Measurements from ENCODE around the gene MAPKAP1.

MAPKAP1 gene

DNA sequence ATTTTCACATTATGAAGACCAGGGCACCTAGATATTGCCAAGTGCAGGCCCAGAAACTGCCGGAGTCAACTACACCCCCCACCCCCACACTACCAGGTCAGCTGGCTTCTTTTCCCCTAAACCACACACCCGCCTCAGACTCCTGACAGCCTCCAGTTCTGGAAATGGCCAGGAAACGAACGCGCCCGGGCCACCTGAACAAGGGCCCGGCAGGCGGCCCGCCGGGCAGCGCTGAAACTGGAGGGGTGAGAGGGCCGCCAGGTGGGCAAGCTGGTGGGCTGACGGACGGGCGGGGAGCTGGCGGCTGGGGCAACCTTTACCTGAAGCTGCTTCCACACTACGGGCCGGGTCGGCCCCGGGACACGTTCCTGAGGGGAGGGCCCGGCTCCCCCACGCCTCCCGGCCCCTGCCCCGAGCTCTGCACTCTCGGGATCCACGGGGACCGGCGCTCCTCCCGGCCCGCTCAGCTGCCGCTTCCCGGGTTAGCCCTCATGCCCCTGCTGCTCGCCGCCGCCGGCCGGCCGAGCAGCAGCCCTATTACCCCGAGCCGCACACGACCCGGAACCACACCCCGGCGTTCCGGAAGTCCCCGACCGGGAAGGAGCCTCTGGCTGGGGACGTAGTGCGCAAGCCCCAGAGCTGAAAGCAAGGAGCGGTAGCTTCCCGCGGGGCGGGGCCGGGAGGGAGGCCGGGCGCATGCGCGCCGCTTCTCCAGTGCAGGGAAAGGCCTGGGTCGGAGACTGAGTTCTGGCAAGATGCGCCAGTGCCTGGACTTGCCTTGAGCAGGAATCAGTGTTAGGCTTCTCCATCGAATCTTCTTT lies at the start of gene MAPKAP1:
Gene MAPKAP1 (minus strand): TSS at position 558 of the 821 bp plus-strand sequence. CDS start 34,634 bp downstream, outside the sequence.
- DNase-seq: peak; percentile 94
- in situ Hi-C loops (cut with MboI; ENCODE audit: low pct_unique_long_range_greater_than_20kb, low sequenced_read_pairs): no loop called here

DNA sequence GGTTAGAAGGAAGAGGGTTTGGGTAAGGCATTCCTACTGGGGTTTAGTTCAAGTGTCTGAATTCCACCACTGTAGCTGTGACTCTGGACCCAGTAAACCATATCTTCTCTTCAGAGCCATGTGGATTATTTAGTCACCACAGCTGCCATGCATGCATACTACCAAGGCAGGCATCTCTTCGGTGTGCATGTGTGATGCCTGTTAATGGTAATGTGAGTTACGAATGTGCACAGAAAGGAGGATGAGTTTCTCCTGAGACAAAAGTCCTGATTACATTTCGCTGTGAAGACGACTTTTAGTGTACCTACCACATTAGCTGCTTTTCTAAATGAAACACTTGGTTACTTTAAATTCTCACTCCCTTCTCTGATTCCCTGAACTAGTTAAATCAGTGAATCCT lies 49.5 kb upstream of the MAPKAP1 start:
- in situ Hi-C loops (cut with MboI; ENCODE audit: low pct_unique_long_range_greater_than_20kb, low sequenced_read_pairs): no loop called here
- no peak for DNase-seq

DNA sequence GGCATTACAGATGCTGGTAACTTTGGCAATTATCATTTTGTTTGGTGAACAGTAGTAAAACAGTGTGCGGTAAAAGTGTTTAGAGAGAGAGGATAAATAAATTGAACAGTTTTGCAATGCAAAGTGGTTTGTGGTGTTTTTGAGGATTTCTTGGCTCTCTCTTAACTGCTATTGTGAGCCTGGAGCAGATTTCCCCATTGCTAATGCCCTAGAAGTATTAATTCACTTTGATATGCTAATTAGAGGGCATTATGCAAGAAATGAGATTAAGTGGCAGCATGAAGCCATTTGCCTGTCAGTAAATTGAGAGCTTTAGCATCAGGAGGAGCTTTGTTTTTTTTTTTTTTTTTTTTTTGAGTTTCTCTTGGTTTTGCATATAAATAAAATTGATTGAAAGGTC lies 48.3 kb upstream of the MAPKAP1 start:
- DNase-seq: no peak
- in situ Hi-C loops (cut with MboI; ENCODE audit: low pct_unique_long_range_greater_than_20kb, low sequenced_read_pairs): no loop called here

DNA sequence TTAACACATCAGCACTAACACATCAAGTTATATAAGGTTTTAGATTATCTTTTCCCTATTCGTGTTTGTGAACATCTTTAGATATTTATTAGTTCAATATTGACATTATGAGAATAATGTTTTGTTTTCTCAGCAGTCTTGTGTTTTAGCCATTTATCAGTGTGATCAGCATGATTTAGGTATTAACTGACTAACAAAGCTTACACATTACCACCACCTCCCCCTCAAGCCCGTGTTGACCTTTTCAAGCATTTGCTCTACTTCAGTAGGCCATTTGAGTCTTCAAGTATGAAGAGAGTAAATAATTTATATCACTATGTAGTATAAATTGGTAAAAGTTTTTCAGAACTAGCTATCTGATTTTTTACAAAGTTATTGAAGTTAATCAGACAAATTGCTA lies 47.1 kb upstream of the MAPKAP1 start:
- in situ Hi-C loops (cut with MboI; ENCODE audit: low pct_unique_long_range_greater_than_20kb, low sequenced_read_pairs): no loop called here
- DNase-seq: no peak

DNA sequence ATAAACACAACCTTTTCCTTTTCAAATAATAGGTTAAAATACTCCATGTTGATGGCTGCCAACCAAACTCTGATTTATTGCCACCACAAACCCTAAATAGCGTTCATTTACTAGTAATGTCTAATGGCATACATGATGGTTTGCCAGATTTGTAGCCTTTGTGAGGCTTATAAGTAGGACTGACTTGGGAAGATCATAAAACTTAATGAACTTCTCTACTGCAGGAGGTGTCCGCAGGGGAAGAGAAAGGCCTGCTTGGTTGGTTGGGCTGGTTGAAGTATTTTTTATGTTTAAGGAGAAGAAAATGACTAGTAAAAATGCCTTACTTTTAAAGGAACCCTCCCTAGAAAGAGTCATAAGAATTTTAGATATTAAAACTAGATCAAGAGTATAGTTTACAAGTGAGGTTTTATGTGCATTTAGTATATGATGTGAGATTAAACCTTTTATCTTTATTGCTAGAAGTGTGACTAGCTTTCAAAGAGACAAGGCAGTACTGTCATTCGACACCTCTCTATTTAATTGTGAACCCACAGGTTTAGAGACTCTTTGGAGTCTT lies 45.1 kb upstream of the MAPKAP1 start:
- DNase-seq: no peak
- in situ Hi-C loops (cut with MboI; ENCODE audit: low pct_unique_long_range_greater_than_20kb, low sequenced_read_pairs): no loop called here

DNA sequence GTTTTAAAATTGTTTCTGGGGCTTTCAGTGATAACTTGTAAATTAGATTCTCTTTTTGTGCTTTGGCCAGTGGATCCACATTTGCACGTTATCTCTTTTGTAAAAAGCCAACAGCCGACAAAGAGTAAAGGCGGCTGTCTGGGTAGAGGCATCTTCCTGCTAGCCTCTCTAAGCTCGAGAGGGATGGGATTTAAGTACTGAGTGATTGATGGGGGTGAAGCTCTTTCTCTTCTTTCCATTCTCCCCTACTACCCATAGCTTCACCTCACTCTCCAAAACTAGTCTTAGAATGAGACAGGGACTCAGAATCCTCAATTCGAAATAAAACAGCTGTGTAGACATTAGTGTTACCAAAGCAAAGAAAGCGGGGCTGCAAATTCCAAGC lies 43.6 kb upstream of the MAPKAP1 start:
- in situ Hi-C loops (cut with MboI; ENCODE audit: low pct_unique_long_range_greater_than_20kb, low sequenced_read_pairs): no loop called here
- DNase-seq: no peak

DNA sequence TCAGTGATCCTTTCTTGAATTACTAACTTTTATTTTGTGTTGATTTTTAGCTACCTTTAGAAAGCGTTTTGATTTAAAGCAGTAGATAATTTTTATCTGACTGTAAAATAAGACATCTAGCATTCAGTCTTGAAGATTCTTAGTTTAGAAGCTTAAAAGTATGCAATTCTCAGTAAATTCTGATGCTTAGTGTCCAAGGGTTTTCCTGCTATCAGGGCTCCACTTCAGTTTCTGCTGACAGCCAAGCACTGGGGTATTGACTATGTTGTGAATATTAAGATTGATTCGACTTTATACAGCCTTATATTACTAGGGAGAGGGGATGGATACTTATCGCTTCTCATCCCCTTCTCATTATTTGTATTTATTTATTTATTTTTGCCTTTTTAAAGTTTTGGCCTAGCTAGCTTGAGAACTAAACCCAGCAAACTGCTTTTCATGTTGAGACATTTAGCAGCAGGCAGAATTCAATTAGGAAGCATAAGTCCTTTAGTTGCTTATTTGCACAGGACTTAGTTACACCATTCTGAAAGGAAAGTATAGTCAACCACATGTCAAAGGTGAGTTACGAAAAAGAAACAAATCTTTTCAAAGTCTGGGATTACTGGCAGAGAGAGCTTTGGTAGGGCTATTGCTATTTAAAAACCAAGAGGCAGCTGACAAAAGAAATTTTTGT lies 43.1 kb upstream of the MAPKAP1 start:
- in situ Hi-C loops (cut with MboI; ENCODE audit: low pct_unique_long_range_greater_than_20kb, low sequenced_read_pairs): no loop called here
- DNase-seq: no peak

DNA sequence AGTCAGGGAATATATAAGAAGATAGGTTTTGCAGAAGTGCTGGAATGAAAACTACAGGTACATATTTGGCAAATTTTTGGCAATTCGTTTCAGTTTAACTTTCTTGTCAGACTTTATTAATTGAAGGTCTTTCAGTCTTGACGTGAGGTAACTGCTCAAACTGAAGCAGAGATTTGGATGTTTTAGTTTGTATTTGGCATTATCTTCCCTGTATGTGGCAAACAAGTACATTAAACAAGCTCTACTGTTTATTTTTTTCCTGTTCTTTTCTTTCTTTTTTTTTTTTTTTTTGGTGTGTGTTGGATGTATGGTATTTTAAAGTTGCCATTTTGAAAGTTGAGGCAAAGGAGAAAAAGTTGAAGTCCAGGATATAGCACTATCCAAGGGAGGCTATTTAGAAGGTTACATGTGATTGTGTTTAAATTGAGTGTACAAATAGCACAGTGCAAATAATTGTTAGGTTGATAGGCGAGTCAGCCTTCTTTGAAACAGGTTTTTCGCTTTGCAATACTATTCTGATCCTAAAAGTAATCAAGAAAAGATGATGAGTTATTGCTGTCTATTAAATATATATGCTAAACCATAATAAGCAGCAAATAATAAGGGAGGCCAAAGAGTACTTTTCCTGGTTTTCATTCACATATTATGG lies 42.4 kb upstream of the MAPKAP1 start:
- no peak for DNase-seq
- in situ Hi-C loops (cut with MboI; ENCODE audit: low pct_unique_long_range_greater_than_20kb, low sequenced_read_pairs): no loop called here

DNA sequence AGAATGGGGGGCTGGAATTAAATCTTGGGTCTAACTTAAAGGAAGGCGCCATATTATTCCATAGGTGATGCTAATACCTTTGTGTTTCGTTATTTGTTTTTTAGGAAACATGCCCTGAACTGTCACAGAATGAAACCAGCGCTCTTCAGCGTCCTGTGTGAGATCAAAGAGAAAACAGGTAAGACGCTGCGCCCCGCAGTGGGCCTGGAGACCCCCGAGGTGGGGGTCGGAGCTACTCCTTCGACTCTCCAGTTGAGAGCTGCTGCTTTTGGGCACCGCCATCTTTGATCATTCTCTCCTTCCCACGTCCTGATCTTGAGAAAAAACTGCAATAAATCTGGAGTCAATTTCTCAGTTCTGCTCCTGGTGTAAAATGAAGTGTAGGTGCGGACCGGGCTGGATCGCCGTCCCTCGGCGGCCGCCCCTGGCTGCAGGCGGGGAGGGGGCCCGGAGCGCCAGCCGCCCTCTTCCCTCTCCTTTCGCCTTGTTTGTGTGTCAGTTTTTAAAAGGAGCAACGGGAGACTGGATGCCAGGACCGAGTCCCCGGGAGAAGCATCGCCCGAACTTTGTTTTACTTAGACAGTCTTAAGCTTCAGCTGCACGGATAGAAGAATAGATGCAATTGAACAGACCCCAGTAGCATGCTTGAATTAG lies 41.6 kb upstream of the MAPKAP1 start:
- in situ Hi-C loops (cut with MboI; ENCODE audit: low pct_unique_long_range_greater_than_20kb, low sequenced_read_pairs): no loop called here
- no peak for DNase-seq

DNA sequence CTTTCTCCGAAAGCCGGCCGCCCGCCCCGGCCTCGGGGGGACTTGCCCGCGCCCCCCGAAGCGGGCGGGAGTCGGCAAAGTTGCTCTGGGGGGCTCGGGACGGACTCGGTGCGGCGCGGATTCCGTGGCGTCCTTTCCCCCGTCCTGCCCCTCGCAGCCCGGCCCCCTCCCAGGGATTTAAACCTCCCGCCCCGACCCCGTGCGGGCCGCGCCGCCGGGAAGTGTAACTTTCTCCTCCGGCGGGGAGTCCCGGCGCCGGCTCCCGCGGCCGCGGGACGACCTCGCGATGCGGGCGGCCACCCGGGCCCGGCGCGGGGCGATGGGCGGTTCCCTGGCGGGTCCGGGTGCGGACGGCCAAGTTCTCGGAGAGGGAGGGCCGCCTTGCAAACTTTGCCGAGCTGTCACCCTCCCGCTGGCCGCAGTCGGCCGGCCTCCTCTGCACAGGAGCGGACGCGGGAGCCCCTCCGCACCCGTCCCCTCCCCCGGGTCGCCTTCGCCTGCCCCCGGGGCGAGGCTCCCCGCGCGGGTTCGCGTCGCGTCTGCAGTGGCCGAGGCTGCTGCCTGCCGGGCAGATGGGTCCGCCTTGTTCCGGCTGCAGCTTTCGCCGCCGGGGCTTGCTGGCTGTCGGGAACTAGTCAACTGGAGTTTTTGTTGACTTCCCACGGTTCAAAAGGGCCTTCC lies 40.9 kb upstream of the MAPKAP1 start:
- DNase-seq: peak; percentile 40
- in situ Hi-C loops (cut with MboI; ENCODE audit: low pct_unique_long_range_greater_than_20kb, low sequenced_read_pairs): no loop called here

DNA sequence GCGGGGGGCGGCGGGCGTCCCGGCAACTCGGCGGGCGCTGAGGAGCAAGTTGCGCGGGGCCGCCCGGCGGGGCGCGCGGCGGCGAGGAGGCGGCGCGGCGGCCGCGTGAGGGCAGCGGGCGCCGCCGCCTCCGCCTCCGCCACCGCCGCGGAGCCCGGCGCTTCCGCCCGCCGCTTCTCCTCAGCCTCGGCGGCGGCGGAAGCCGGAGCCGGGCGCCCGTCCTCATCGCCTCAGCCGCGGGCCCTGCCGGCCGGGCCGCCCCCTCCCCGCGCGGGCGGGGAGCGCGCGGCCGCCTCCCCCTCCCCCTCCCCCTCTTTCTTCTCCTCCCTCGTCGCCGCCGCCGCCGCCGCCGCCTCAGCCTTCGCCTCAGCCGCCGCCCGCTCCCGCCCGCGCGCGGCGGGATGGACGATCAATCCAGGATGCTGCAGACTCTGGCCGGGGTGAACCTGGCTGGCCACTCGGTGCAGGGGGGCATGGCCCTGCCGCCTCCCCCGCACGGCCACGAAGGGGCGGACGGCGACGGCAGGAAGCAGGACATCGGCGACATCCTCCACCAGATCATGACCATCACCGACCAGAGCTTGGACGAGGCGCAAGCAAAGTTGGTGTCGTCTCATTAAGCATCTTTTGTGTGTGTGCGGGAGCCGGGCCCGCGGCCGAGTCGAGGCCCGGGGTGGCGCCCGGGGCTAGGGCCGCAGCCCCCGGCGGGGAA lies 40.2 kb upstream of the MAPKAP1 start, which contains the start of gene PBX3:
Gene PBX3 (plus strand): TSS at position 321 of the 712 bp plus-strand sequence.
- in situ Hi-C loops (cut with MboI; ENCODE audit: low pct_unique_long_range_greater_than_20kb, low sequenced_read_pairs): no loop called here
- peak; percentile 51 for DNase-seq

DNA sequence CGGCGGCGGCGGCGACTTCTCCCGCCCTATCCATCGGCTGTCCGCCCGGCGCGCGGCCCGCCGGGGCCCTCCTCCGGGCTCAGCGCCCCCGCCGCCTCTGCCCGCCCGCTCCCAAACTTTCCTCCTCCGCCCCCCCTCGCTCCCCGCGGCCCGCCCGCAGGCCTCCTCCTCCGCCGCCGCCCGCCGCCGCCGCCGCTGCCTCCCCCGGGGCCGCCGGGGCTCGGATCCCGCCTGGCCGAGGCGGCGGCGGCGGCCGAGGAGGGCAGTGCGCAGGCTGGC lies 39.7 kb upstream of the MAPKAP1 start:
- DNase-seq: no peak
- in situ Hi-C loops (cut with MboI; ENCODE audit: low pct_unique_long_range_greater_than_20kb, low sequenced_read_pairs): no loop called here

DNA sequence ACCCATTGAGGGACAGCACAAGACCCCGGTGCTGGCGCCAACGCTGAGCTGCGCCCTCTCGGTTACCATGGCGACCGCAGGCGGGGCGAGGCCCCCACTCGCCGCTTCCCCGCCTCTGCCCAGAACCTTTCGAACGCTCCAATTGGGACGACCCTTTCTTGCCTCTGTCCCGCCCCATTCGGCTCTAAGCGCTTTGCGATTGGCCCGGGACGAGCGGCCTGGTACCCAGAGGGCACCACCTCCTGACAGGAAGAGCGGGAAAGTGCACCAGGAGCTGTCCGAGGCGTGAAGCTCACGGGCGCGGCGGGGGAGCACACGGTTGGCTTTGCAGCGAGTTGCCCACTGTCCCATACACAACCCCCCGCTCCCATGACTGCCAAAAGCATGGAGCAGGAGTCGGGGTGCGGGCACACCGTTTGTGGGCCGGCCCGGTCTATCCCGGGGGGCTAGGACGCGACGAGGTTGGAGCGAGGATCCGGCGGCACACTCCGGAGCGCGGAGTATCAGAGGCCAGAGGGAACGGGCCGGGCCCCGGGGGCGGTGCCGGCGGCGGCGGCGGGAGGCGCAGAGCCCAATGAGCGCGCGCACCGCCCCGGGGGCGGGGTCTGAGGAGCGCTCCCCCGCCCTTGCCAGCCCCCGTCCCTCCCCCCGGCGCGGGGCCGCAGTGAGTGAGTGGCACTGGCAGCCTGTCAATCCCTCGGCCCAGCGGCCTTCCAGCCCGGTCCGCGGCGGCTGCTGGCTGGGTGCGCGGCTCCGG lies 39.2 kb upstream of the MAPKAP1 start:
- in situ Hi-C loops (cut with MboI; ENCODE audit: low pct_unique_long_range_greater_than_20kb, low sequenced_read_pairs): no loop called here
- peak; percentile 98 for DNase-seq

DNA sequence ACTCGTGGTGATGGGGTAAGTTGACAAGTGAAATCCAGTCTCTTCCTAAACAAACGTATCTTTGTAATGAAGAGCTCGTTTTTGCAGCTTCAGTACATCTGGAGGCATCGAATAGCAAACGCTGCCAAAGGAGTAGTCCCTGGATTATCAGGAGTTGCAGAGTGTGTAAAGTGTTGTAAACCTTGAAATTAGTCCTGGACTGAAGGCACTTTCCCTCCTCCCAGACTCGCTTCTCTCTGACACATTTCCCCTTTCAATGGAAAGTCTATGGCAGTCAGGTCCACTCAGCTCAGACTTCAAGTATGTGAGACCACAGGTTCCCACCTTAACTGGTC lies 38.6 kb upstream of the MAPKAP1 start:
- DNase-seq: no peak
- in situ Hi-C loops (cut with MboI; ENCODE audit: low pct_unique_long_range_greater_than_20kb, low sequenced_read_pairs): no loop called here

DNA sequence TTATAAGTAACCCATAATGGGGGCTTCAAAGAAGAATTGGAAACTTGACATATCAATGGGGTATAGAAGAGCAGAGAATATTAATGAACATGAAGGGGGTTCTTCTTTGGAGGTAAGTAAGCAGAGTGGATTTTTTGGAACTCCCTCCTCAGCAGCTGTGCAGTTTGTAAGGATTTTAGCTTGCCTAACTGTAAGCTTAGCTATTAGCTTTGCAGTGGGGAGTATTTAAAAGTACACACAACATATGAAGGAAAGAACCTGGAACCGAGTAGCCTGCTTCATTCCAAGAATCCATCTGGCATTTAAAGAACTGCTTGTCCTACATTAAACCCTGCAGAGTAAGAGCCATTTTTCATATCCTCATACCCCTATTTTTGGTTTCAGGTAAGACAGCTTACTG lies 38.0 kb upstream of the MAPKAP1 start:
- DNase-seq: no peak
- in situ Hi-C loops (cut with MboI; ENCODE audit: low pct_unique_long_range_greater_than_20kb, low sequenced_read_pairs): no loop called here

DNA sequence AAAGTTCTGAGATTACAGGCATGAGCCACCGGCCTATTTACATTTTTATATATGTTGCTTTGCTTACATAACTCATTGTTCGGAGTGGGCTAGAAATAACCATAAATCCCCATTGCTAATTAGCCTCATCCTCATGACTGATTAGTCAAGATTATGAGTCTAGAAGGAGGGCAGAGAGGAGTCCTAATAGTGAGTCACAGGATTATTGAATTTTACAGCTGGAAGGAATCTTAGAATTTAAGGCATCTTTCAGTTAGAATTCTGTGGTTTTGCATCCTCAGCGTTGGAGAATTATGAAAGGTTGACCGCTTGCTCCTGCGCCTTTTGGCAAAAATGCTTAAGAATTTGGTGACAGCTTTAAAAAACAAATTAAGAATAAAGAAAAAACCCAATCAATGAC lies 37.6 kb upstream of the MAPKAP1 start:
- no peak for DNase-seq

DNA sequence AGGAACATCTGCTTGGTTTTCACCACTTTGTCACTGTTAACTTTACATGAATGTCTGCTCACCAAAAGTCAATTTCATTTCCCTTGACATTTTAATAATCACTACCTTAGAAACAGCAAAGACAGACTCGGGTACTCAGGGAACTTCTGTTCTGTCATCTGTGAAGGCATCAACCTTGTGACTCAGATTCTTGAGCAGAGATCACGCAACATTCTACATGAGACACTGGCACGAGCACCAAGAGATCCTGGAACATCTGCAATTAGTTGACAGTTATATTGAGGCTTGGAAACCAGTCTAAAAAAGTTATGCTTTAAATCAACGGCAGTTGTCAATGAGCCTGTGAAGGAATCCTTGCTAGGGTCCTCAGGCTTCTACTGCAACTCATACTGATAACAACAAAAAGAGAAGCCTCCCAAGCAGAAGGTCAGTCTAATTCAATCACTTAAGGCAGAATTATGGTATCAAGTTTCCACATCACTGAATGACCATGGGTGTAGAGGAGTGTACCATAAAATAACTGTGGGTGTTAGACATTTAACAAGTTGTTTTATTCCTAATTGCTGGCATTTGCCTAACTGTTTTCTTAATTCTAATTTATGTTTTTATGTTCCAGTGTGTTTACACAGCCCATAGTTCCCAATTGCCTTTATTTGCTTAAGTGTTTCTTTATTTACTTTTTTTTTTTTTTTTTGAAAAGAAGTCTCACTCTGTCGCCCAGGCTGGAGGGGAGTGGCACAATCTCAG lies 36.8 kb upstream of the MAPKAP1 start:
- in situ Hi-C loops (cut with MboI; ENCODE audit: low pct_unique_long_range_greater_than_20kb, low sequenced_read_pairs): no loop called here
- no peak for DNase-seq

More for the DNA sequence above, 37.6 kb upstream of the MAPKAP1 start:
- in situ Hi-C loops (cut with MboI; ENCODE audit: low pct_unique_long_range_greater_than_20kb, low sequenced_read_pairs): no loop called here
